Activated CD4-positive, alpha-beta T cell treated with anti-CD3 and anti-CD28 coated beads for 4 hours (primary cell): ENCODE measurements around the gene GPLD1.

Experiments
- DNase-seq, 2 donors: peaks; one replicate each; pipeline ENCODE4 v3.0.0-alpha.2; 2020

Gene GPLD1

GRCh38 chr6:24378473-24379097 lies 110.8 kb downstream of the GPLD1 start:
- no peak for DNase-seq
